ENCODE data around the gene POU2F1. TPM values are rescaled to one million over a fixed set of nuclear protein-coding genes. Genes with fewer than 3 reads are reported as not detected.

The POU2F1 gene
- total RNA-seq, 1 experiment from 2014 or later, result 21.5 TPM

- Histone ChIP-seq H3K4me3 (ENCODE audit: insufficient read depth, low read depth, low read length) (no peak overlapping the region), H3K27me3 (ENCODE audit: control insufficient read depth, insufficient read depth, low read length) (no peaks in the 10 kb centered on the region), H3K36me3 (replicated peaks; ENCODE audit: control insufficient read depth, insufficient read depth, low read length) (no peaks in the 10 kb centered on the region; the same call in 1 of the 2 replicates)
- DNase-seq, result no peak
Measured at GRCh38 chr1:167345386-167345733, 124.7 kb downstream of the POU2F1 start.

GRCh38 chr1:167357305-167357704 is 136.6 kb downstream of the POU2F1 start:
- no peak overlapping the region for H3K4me3 ChIP-seq (ENCODE audit: insufficient read depth, low read depth, low read length)
- H3K36me3 ChIP-seq (replicated peaks; ENCODE audit: control insufficient read depth, insufficient read depth, low read length), result no peaks in the 10 kb centered on the region
- no peaks in the 10 kb centered on the region for H3K27me3 ChIP-seq (ENCODE audit: control insufficient read depth, insufficient read depth, low read length)
- DNase-seq, result no peak

- H3K36me3 ChIP-seq (replicated peaks; ENCODE audit: control insufficient read depth, insufficient read depth, low read length), result no peaks in the 10 kb centered on the region
- DNase-seq, result no peak
- H3K4me3 ChIP-seq (ENCODE audit: insufficient read depth, low read depth, low read length), result no peak overlapping the region
- no peaks in the 10 kb centered on the region for H3K27me3 ChIP-seq (ENCODE audit: control insufficient read depth, insufficient read depth, low read length)
Measured at GRCh38 chr1:167359295-167359694, 138.6 kb downstream of the POU2F1 start.

GRCh38 chr1:167360120-167360519 is 139.4 kb downstream of the POU2F1 start:
- Histone ChIP-seq H3K4me3 (ENCODE audit: insufficient read depth, low read depth, low read length) (no peak overlapping the region), H3K36me3 (replicated peaks; ENCODE audit: control insufficient read depth, insufficient read depth, low read length) (no peaks in the 10 kb centered on the region), H3K27me3 (ENCODE audit: control insufficient read depth, insufficient read depth, low read length) (no peaks in the 10 kb centered on the region)
- no peak for DNase-seq

- H3K36me3 ChIP-seq (replicated peaks; ENCODE audit: control insufficient read depth, insufficient read depth, low read length), result no peaks in the 10 kb centered on the region; the same call in 1 of the 2 replicates
- no peak overlapping the region for H3K4me3 ChIP-seq (ENCODE audit: insufficient read depth, low read depth, low read length)
- DNase-seq, result no peak
- H3K27me3 ChIP-seq (ENCODE audit: control insufficient read depth, insufficient read depth, low read length), result no peaks in the 10 kb centered on the region
Measured at GRCh38 chr1:167362638-167363037, 142.0 kb downstream of the POU2F1 start.

GRCh38 chr1:167364826-167365225 is 144.1 kb downstream of the POU2F1 start:
- no peak for DNase-seq
- no peaks in the 10 kb centered on the region for H3K27me3 ChIP-seq (ENCODE audit: control insufficient read depth, insufficient read depth, low read length)
- no peaks in the 10 kb centered on the region; the same call in 1 of the 2 replicates for H3K36me3 ChIP-seq (replicated peaks; ENCODE audit: control insufficient read depth, insufficient read depth, low read length)
- H3K4me3 ChIP-seq (ENCODE audit: insufficient read depth, low read depth, low read length), result no peak overlapping the region

- DNase-seq, result no peak
- Histone ChIP-seq H3K27me3 (ENCODE audit: control insufficient read depth, insufficient read depth, low read length) (no peaks in the 10 kb centered on the region), H3K4me3 (ENCODE audit: insufficient read depth, low read depth, low read length) (no peak overlapping the region), H3K36me3 (replicated peaks; ENCODE audit: control insufficient read depth, insufficient read depth, low read length) (no peaks in the 10 kb centered on the region; the same call in 1 of the 2 replicates)
Measured at GRCh38 chr1:167365360-167365759, 144.7 kb downstream of the POU2F1 start.

GRCh38 chr1:167367705-167368104 is 147.0 kb downstream of the POU2F1 start:
- Histone ChIP-seq H3K27me3 (ENCODE audit: control insufficient read depth, insufficient read depth, low read length) (no peaks in the 10 kb centered on the region), H3K36me3 (replicated peaks; ENCODE audit: control insufficient read depth, insufficient read depth, low read length) (no peaks in the 10 kb centered on the region; the same call in 1 of the 2 replicates), H3K4me3 (ENCODE audit: insufficient read depth, low read depth, low read length) (no peak overlapping the region)
- DNase-seq, result no peak

- Histone ChIP-seq H3K36me3 (replicated peaks; ENCODE audit: control insufficient read depth, insufficient read depth, low read length) (no peaks in the 10 kb centered on the region; the same call in 1 of the 2 replicates), H3K4me3 (ENCODE audit: insufficient read depth, low read depth, low read length) (no peak overlapping the region), H3K27me3 (ENCODE audit: control insufficient read depth, insufficient read depth, low read length) (no peaks in the 10 kb centered on the region)
- no peak for DNase-seq
Measured at GRCh38 chr1:167369175-167369574, 148.5 kb downstream of the POU2F1 start.

- DNase-seq, result no peak
- Histone ChIP-seq H3K36me3 (replicated peaks; ENCODE audit: control insufficient read depth, insufficient read depth, low read length) (no peaks in the 10 kb centered on the region; the same call in 1 of the 2 replicates), H3K4me3 (ENCODE audit: insufficient read depth, low read depth, low read length) (no peak overlapping the region), H3K27me3 (ENCODE audit: control insufficient read depth, insufficient read depth, low read length) (no peaks in the 10 kb centered on the region)
Measured at GRCh38 chr1:167369933-167370332, 149.2 kb downstream of the POU2F1 start.

GRCh38 chr1:167371030-167371429 is 150.3 kb downstream of the POU2F1 start:
- DNase-seq, result no peak
- Histone ChIP-seq H3K4me3 (ENCODE audit: insufficient read depth, low read depth, low read length) (no peak overlapping the region), H3K36me3 (replicated peaks; ENCODE audit: control insufficient read depth, insufficient read depth, low read length) (no peaks in the 10 kb centered on the region), H3K27me3 (ENCODE audit: control insufficient read depth, insufficient read depth, low read length) (no peaks in the 10 kb centered on the region)

GRCh38 chr1:167373398-167373797 is 152.7 kb downstream of the POU2F1 start:
- Histone ChIP-seq H3K27me3 (ENCODE audit: control insufficient read depth, insufficient read depth, low read length) (no peaks in the 10 kb centered on the region), H3K4me3 (ENCODE audit: insufficient read depth, low read depth, low read length) (no peak overlapping the region), H3K36me3 (replicated peaks; ENCODE audit: control insufficient read depth, insufficient read depth, low read length) (no peaks in the 10 kb centered on the region)
- peak; percentile 16 for DNase-seq

GRCh38 chr1:167373986-167374385 is 153.3 kb downstream of the POU2F1 start:
- H3K4me3 ChIP-seq (ENCODE audit: insufficient read depth, low read depth, low read length), result no peak overlapping the region
- peak; percentile 41 for DNase-seq

GRCh38 chr1:167375949-167376348 is 155.3 kb downstream of the POU2F1 start:
- no peaks in the 10 kb centered on the region for H3K27me3 ChIP-seq (ENCODE audit: control insufficient read depth, insufficient read depth, low read length)
- no peak overlapping the region for H3K4me3 ChIP-seq (ENCODE audit: insufficient read depth, low read depth, low read length)
- H3K36me3 ChIP-seq (replicated peaks; ENCODE audit: control insufficient read depth, insufficient read depth, low read length), result no peaks in the 10 kb centered on the region
- no peak for DNase-seq

More at GRCh38 chr1:167373986-167374385, 153.3 kb downstream of the POU2F1 start:
- no peaks in the 10 kb centered on the region for H3K27me3 ChIP-seq (ENCODE audit: control insufficient read depth, insufficient read depth, low read length)
- H3K36me3 ChIP-seq (replicated peaks; ENCODE audit: control insufficient read depth, insufficient read depth, low read length), result no peaks in the 10 kb centered on the region

- no peak for DNase-seq
- no peaks in the 10 kb centered on the region for H3K27me3 ChIP-seq (ENCODE audit: control insufficient read depth, insufficient read depth, low read length)
- H3K4me3 ChIP-seq (ENCODE audit: insufficient read depth, low read depth, low read length), result no peak overlapping the region
- peaks cover 7% of the 10 kb centered on the region for H3K36me3 ChIP-seq (replicated peaks; ENCODE audit: control insufficient read depth, insufficient read depth, low read length)
Measured at GRCh38 chr1:167387251-167387910, 166.7 kb downstream of the POU2F1 start.

- DNase-seq, result no peak
- no peaks in the 10 kb centered on the region for H3K27me3 ChIP-seq (ENCODE audit: control insufficient read depth, insufficient read depth, low read length)
- H3K36me3 ChIP-seq (replicated peaks; ENCODE audit: control insufficient read depth, insufficient read depth, low read length), result peaks cover 7% of the 10 kb centered on the region
- H3K4me3 ChIP-seq (ENCODE audit: insufficient read depth, low read depth, low read length), result no peak overlapping the region
Measured at GRCh38 chr1:167388976-167389375, 168.3 kb downstream of the POU2F1 start.

Measured in H7 (cell line).